Liver (tissue), 9 donors: ENCODE results near the gene LRRTM4. TPM values are rescaled to one million over a fixed set of nuclear protein-coding genes. Genes with fewer than 3 reads are reported as not detected.

ENCODE experiments used
- DNase-seq: peaks from one replicate; pipeline ENCODE4 v3.0.0-alpha.2; 2017; ENCODE audit warnings: low spot score
- H3K27ac ChIP-seq, 2 donors: one replicate each; pipeline ENCODE4 v1.7.0; 2013; ENCODE audit warnings: inconsistent platforms in 2 of 2, low read length in 2 of 2, control low read depth in 1 of 2, low read depth in 1 of 2, mild to moderate bottlenecking in 1 of 2
- H3K27me3 ChIP-seq, 4 donors: one replicate each; pipeline versions ENCODE4 v1.6.1 to v1.7.0; 2013; ENCODE audit warnings: low read length in 3 of 4, inconsistent platforms in 1 of 4, mild to moderate bottlenecking in 1 of 4, moderate library complexity in 1 of 4; ENCODE audit not compliant: control insufficient read depth in 4 of 4, insufficient read depth in 4 of 4
- H3K36me3 ChIP-seq, 4 donors: one replicate each; pipeline versions ENCODE4 v1.6.1 to v1.7.0; 2013; ENCODE audit warnings: low read length in 3 of 4, mild to moderate bottlenecking in 3 of 4, low read depth in 1 of 4, moderate library complexity in 1 of 4; ENCODE audit not compliant: control insufficient read depth in 4 of 4, insufficient read depth in 3 of 4
- H3K4me1 ChIP-seq, 4 donors: one replicate each; pipeline versions ENCODE4 v1.6.1 to v1.7.0; 2013; ENCODE audit warnings: low read length in 3 of 4, mild to moderate bottlenecking in 3 of 4, moderate library complexity in 1 of 4; ENCODE audit not compliant: control insufficient read depth in 4 of 4, insufficient read depth in 4 of 4
- H3K4me3 ChIP-seq, 3 donors: one replicate each; pipeline versions ENCODE4 v1.6.1 to v1.7.0; 2013; ENCODE audit warnings: low read length in 3 of 3, control low read depth in 1 of 3, low read depth in 1 of 3, mild to moderate bottlenecking in 1 of 3
- H3K9ac ChIP-seq, 2 donors: one replicate each; pipeline ENCODE4 v1.7.0; 2013; ENCODE audit warnings: low read length in 2 of 2, mild to moderate bottlenecking in 2 of 2, moderate library complexity in 2 of 2, control low read depth in 1 of 2, low read depth in 1 of 2
- H3K9me3 ChIP-seq, 4 donors: one replicate each; pipeline versions ENCODE4 v1.6.1 to v1.7.0; 2013; ENCODE audit warnings: low read length in 3 of 4; ENCODE audit not compliant: control insufficient read depth in 4 of 4
- EGR1 ChIP-seq, 2 donors: IDR thresholded peaks; 2 replicates each; pipeline ENCODE4 v1.6.1; 2016 to 2018; ENCODE audit warnings: antibody characterized with exemption in 2 of 2, low read depth in 2 of 2
- FOXA2 ChIP-seq: IDR thresholded peaks from 2 replicates; pipeline ENCODE4 v1.6.1; 2016; ENCODE audit warnings: antibody characterized with exemption
- GABPA ChIP-seq, 2 donors: IDR thresholded peaks in 1 of 2; conservative IDR thresholded peaks in 1 of 2; 2 replicates each; pipeline ENCODE4 v1.6.1; 2016; ENCODE audit warnings: antibody characterized with exemption in 2 of 2, mild to moderate bottlenecking in 1 of 2, moderate library complexity in 1 of 2
- HNF4G ChIP-seq: IDR thresholded peaks from 2 replicates; pipeline ENCODE4 v1.6.1; 2016; ENCODE audit warnings: antibody characterized with exemption
- NR2F2 ChIP-seq: IDR thresholded peaks from 2 replicates; pipeline ENCODE4 v1.6.1; 2016; ENCODE audit warnings: antibody characterized with exemption
- RAD21 ChIP-seq, 2 donors: IDR thresholded peaks; 2 replicates each; pipeline ENCODE4 v1.6.1; 2016; ENCODE audit warnings: antibody characterized with exemption in 2 of 2, mild to moderate bottlenecking in 2 of 2
- SP1 ChIP-seq: IDR thresholded peaks from 2 replicates; pipeline ENCODE4 v1.6.1; 2018; ENCODE audit warnings: antibody characterized with exemption, mild to moderate bottlenecking
- TAF1 ChIP-seq: conservative IDR thresholded peaks from 2 replicates; pipeline ENCODE4 v1.6.1; 2016; ENCODE audit warnings: antibody characterized with exemption, mild to moderate bottlenecking
- YY1 ChIP-seq: IDR thresholded peaks from 2 replicates; pipeline ENCODE4 v1.6.1; 2016; ENCODE audit warnings: antibody characterized with exemption, mild to moderate bottlenecking
- WGBS: extraction: QIAGEN DNeasy Blood & Tissue Kit; methylation state at CpG from one replicate; pipeline ENCODE4 v1.1.7; 2013; 5-methylcytosine and 5-hydroxymethylcytosine counted together
- polyA plus RNA-seq, 2 donors: library from polyadenylated mRNA; stranded (reverse) in 1 of 2; unstranded in 1 of 2; fragments of 200-250 nt in 1 of 2; fragments of >200 nt in 1 of 2; fragmentation: Nextera tagmentation in 1 of 2; extraction: Ambion mirVana in 1 of 2; gene quantifications; one replicate each; pipeline versions ENCODE4 v1.2.1 to v1.2.3, GENCODE V29; 2013 to 2015
- total RNA-seq, 2 donors: library from RNA; depleted of rRNA; stranded (reverse); fragments of >200 nt; gene quantifications; one replicate each; pipeline ENCODE4 v1.2.3, GENCODE V29; 2014
- TF ChIP-seq, protein P1 (sequence below): IDR thresholded peaks from 2 replicates; pipeline ENCODE4 v1.6.1; 2016; ENCODE audit warnings: antibody characterized with exemption
- TF ChIP-seq, protein P2 (sequence below): IDR thresholded peaks from 2 replicates; pipeline ENCODE4 v1.6.1; 2016; ENCODE audit warnings: antibody characterized with exemption
- TF ChIP-seq, protein P3 (sequence below): fragments of 150-350 bp; IDR thresholded peaks from 2 replicates; pipeline ENCODE4 v1.5.1; 2017; ENCODE audit warnings: improper control_type of control experiment, low read depth, low read length; ENCODE audit not compliant: missing input control
- TF ChIP-seq, protein P4 (sequence below): IDR thresholded peaks from 2 replicates; pipeline ENCODE4 v1.6.1; 2016; ENCODE audit warnings: antibody characterized with exemption, mild to moderate bottlenecking
- TF ChIP-seq, protein P5 (sequence below): IDR thresholded peaks from 2 replicates; pipeline ENCODE4 v1.6.1; 2016; ENCODE audit warnings: antibody characterized with exemption
- donor health status: healthy.
- donor health status: healthy.
- donor health status: healthy.
- donor health status: healthy.
- donor health status: healthy.

The LRRTM4 gene
- total and polyA plus RNA-seq, 4 donors = 0.06 to 0.09 (median 0.08) TPM; not detected in 1

DNA sequence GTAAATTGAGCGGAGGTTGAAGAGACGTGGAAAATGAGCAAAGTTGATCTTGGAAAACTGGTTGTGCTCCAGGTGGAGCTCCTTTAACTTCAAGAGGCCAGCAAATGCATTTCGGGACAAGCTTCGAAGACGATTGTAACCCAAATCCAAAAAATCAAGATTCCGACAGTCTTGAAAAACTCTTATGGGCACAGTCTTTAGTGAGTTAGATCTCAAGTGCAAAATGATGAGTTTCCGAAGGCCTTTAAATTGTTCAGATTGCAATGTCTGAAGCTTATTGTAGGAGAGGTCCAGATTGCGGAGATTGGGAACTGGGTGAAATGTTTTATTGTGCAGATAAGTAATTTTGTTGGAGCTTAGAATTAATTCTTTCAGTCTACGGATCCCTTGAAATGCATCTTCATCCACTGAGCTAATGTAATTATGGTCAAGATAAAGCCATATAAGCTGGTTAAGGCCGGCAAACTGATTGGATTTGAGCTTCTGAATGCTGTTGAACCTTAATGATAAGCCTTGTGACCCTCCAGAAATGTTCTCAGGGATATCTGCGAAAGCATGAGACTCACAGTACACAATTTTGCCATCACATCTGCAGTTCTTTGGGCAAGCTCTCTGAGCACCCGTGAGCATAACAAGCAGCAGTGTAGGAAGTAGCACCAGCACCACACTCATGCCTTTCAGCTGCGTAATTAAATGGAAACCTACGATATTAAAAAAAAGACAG is 2.9 kb downstream of the LRRTM4 start:
- no peak for DNase-seq
- Histone ChIP-seq H3K4me3 (no peak overlapping the region), H3K27ac (no peak overlapping the region), H3K27me3 (no peaks in the 10 kb centered on the region), H3K9ac (no peak overlapping the region), H3K36me3 (no peaks in the 10 kb centered on the region), H3K4me1 (peaks cover 0 to 14% (median 13%) of the 10 kb centered on the region in 4 donors), H3K9me3 (no peaks in the 10 kb centered on the region)
- WGBS = 90% methylated on average over 14 of the region's 14 CpGs
- TF ChIP-seq EGR1 (IDR thresholded peaks at IDR 0.05; ENCODE audit: low read depth in 2 of 2) (no peak), RAD21 (IDR thresholded peaks at IDR 0.05) (no peak), GABPA (IDR thresholded peaks at IDR 0.05 in 1 of 2, conservative IDR thresholded peaks at IDR 0.05 in 1 of 2) (no peak), NR2F2 (no peak), FOXA2 (no peak)
- TF ChIP-seq, protein P1, sequence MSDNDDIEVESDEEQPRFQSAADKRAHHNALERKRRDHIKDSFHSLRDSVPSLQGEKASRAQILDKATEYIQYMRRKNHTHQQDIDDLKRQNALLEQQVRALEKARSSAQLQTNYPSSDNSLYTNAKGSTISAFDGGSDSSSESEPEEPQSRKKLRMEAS = no peak
- TF ChIP-seq, protein P2, sequence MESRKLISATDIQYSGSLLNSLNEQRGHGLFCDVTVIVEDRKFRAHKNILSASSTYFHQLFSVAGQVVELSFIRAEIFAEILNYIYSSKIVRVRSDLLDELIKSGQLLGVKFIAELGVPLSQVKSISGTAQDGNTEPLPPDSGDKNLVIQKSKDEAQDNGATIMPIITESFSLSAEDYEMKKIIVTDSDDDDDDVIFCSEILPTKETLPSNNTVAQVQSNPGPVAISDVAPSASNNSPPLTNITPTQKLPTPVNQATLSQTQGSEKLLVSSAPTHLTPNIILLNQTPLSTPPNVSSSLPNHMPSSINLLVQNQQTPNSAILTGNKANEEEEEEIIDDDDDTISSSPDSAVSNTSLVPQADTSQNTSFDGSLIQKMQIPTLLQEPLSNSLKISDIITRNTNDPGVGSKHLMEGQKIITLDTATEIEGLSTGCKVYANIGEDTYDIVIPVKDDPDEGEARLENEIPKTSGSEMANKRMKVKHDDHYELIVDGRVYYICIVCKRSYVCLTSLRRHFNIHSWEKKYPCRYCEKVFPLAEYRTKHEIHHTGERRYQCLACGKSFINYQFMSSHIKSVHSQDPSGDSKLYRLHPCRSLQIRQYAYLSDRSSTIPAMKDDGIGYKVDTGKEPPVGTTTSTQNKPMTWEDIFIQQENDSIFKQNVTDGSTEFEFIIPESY = no peak

DNA sequence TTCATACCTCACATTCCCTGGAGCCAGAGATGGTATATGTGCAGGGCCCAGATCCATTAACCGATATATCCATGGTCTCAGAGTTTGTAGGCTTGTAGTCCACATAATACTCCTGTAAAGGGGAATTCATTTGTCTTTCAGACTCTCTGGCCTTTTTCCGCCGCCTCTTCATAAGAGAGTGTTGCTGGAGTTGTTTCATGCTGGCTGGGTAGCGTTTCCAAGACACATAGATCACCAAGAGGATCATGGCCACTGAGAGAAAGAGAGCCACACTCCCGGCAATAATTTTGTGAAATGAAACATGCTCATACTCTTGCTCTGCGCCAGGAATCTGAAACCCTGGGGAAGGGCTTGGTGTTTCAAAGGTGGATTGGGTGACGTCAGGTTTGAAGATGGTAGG is 3.9 kb downstream of the LRRTM4 start:
- 90% methylated on average over 7 of the region's 7 CpGs for WGBS
- Histone ChIP-seq H3K4me3 (no peak overlapping the region), H3K4me1 (peaks cover 0 to 14% (median 13%) of the 10 kb centered on the region in 4 donors), H3K9me3 (no peaks in the 10 kb centered on the region), H3K27me3 (no peaks in the 10 kb centered on the region), H3K27ac (no peak overlapping the region), H3K36me3 (no peaks in the 10 kb centered on the region), H3K9ac (no peak overlapping the region)
- DNase-seq = no peak
- TF ChIP-seq, protein P3, sequence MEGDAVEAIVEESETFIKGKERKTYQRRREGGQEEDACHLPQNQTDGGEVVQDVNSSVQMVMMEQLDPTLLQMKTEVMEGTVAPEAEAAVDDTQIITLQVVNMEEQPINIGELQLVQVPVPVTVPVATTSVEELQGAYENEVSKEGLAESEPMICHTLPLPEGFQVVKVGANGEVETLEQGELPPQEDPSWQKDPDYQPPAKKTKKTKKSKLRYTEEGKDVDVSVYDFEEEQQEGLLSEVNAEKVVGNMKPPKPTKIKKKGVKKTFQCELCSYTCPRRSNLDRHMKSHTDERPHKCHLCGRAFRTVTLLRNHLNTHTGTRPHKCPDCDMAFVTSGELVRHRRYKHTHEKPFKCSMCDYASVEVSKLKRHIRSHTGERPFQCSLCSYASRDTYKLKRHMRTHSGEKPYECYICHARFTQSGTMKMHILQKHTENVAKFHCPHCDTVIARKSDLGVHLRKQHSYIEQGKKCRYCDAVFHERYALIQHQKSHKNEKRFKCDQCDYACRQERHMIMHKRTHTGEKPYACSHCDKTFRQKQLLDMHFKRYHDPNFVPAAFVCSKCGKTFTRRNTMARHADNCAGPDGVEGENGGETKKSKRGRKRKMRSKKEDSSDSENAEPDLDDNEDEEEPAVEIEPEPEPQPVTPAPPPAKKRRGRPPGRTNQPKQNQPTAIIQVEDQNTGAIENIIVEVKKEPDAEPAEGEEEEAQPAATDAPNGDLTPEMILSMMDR = no peak
- TF ChIP-seq, protein P4, sequence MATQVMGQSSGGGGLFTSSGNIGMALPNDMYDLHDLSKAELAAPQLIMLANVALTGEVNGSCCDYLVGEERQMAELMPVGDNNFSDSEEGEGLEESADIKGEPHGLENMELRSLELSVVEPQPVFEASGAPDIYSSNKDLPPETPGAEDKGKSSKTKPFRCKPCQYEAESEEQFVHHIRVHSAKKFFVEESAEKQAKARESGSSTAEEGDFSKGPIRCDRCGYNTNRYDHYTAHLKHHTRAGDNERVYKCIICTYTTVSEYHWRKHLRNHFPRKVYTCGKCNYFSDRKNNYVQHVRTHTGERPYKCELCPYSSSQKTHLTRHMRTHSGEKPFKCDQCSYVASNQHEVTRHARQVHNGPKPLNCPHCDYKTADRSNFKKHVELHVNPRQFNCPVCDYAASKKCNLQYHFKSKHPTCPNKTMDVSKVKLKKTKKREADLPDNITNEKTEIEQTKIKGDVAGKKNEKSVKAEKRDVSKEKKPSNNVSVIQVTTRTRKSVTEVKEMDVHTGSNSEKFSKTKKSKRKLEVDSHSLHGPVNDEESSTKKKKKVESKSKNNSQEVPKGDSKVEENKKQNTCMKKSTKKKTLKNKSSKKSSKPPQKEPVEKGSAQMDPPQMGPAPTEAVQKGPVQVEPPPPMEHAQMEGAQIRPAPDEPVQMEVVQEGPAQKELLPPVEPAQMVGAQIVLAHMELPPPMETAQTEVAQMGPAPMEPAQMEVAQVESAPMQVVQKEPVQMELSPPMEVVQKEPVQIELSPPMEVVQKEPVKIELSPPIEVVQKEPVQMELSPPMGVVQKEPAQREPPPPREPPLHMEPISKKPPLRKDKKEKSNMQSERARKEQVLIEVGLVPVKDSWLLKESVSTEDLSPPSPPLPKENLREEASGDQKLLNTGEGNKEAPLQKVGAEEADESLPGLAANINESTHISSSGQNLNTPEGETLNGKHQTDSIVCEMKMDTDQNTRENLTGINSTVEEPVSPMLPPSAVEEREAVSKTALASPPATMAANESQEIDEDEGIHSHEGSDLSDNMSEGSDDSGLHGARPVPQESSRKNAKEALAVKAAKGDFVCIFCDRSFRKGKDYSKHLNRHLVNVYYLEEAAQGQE = no peak
- TF ChIP-seq, protein P1 = no peak
- TF ChIP-seq SP1 = no peak
- TF ChIP-seq YY1 = no peak
- no peak for TF ChIP-seq TAF1
- TF ChIP-seq, protein P5, sequence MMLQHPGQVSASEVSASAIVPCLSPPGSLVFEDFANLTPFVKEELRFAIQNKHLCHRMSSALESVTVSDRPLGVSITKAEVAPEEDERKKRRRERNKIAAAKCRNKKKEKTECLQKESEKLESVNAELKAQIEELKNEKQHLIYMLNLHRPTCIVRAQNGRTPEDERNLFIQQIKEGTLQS = no peak
- no peak for TF ChIP-seq HNF4G
